PC-3 (cell line): ENCODE measurements around the gene HKDC1.

Source experiments
- CTCF ChIP-seq: fragments of 300-600 bp; sonication (generic); conservative IDR thresholded peaks from 2 replicates; pipeline ENCODE4 v1.5.1; 2017; ENCODE audit warnings: antibody characterized with exemption, low read depth, mild to moderate bottlenecking, low read length
- EZH2 ChIP-seq: fragments of 300-600 bp; sonication (generic); IDR thresholded peaks from one replicate; pipeline ENCODE4 v1.6.1; 2017; ENCODE audit warnings: antibody characterized with exemption, mild to moderate bottlenecking, low read length; ENCODE audit not compliant: unreplicated experiment
- EZH2phosphoT487 ChIP-seq: fragments of 300-600 bp; sonication (generic); IDR thresholded peaks from 2 replicates; pipeline ENCODE4 v1.6.1; 2018; ENCODE audit warnings: mild to moderate bottlenecking, antibody characterized with exemption, low read length, borderline replicate concordance

- TF ChIP-seq CTCF: no peak
- TF ChIP-seq EZH2: no peak
- no peak for TF ChIP-seq EZH2phosphoT487
Measured at GRCh38 chr10:69182005-69182404, 38.1 kb upstream of the HKDC1 start.
